Retinal pigment epithelial cell (primary cell): ENCODE measurements around the gene CD83.

Experiments used
- DNase-seq: peaks from one replicate; pipeline ENCODE4 v3.0.0-alpha.2; 2010; ENCODE audit warnings: low read depth
- H3K4me3 ChIP-seq: 2 replicates; pipeline ENCODE4 v1.5.1; 2011; ENCODE audit warnings: mild to moderate bottlenecking, low read length, control low read depth, moderate library complexity
- CTCF ChIP-seq: conservative IDR thresholded peaks from 2 replicates; pipeline ENCODE4 v1.5.1; 2011; ENCODE audit warnings: low read depth, low read length, control low read depth, inconsistent platforms

The CD83 gene

DNA sequence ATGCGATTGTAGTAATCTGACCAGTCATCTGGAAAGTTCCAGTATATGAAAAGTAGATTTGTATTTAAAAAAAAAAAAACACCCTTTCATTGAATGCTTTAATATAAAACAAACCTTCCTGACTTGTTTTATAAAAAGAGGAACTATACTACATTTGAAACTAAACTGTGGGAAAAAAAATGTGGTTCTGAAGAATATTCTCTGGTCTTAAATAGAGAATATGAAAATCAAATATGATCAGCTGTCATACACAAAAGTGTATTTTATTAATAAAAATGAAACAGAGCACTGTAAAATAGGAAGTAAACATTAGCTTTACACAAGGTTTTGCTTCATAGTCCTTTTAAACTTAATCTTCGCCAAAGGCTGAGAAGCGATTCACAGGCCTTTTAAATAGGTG lies 25.3 kb upstream of the CD83 start:
- no peak overlapping the region for H3K4me3 ChIP-seq
- DNase-seq: no peak
- TF ChIP-seq CTCF: no peak

- no peak for DNase-seq
- no peak for TF ChIP-seq CTCF
- no peak overlapping the region for H3K4me3 ChIP-seq
Measured at GRCh38 chr6:14092838-14093789, 24.5 kb upstream of the CD83 start.

DNA sequence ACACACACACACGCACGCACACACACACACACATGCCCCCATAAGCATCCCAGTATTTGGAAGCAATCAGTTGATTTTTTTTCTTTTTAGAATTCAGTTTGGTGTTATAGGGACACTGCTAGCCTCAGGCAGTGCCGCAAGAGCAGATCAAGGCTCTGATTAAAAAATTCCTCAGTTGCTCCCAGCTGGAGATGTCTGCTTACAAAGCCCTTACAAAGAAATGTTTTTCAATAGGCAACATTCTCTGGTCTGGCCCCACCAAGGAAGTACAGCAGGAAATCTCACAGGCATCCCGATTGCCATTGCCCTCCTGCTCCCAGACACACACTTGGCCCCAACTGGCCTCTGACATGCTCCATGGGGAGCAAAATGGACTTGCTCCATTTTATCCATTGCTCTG lies 22.9 kb upstream of the CD83 start:
- TF ChIP-seq CTCF: no peak
- no peak overlapping the region for H3K4me3 ChIP-seq
- DNase-seq: no peak

DNA sequence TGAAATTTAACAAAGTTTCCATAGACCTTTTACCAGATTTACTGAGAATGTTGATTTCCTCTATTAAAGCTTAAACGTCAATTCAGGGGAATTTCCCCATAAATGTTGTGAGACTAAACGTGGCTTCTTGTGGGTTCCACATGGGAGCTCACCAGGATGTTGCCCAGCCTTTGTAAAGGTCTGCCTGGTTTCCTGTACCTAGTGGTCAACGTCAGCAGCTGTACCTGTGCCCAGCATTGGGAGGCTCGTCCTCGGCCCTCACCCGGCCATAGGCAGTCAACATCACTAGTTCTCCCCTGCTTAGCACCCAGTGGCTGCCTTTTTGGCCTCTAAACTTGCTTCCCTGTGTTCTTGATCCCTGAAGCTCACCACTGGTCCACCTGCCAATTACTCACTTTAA lies 22.1 kb upstream of the CD83 start:
- no peak overlapping the region for H3K4me3 ChIP-seq
- no peak for TF ChIP-seq CTCF
- no peak for DNase-seq

DNA sequence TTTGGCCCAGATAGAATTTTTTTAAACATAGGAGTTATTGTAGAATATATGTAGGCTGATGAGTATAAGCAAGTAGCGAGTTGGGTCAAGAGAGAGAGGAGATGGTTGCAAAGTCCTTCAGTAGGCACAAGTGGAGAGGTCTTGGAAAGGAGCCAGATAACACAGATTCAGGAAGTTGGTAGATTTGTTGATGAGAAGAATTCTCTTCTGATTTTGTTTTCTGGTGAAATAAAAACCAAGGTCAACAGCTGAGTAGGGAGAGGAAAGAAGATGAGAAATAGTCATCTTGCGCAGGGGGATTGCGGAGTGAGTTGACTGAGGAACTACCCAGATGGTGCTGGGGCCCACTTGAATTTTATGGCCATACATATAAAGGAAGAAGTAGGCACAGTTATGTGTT lies 17.4 kb upstream of the CD83 start:
- DNase-seq: no peak
- H3K4me3 ChIP-seq: no peak overlapping the region
- no peak for TF ChIP-seq CTCF

- no peak for DNase-seq
- H3K4me3 ChIP-seq: no peak overlapping the region
- no peak for TF ChIP-seq CTCF
Measured at GRCh38 chr6:14100966-14101365, 16.6 kb upstream of the CD83 start.

DNA sequence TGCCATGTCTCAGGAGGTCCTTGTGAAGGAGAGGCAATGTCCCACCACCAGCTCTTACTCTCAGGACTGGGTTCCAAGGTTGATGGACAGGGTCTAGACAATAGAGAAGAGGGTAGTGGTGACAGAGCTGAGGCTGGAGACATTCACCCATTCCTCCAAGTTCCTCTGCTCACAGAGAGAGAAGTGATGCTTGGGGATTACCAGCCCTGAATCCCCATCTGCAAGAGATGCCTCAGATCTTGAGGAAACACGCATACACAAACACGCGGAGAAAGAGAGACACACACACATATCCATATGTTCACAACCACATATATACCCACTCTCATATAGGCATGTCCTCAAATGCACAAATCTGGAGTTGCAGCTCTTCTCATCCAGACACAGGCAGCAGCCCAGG lies 15.2 kb upstream of the CD83 start:
- H3K4me3 ChIP-seq: no peak overlapping the region
- no peak for DNase-seq
- no peak for TF ChIP-seq CTCF
